Activated CD4-positive, alpha-beta T cell treated with anti-CD3 and anti-CD28 coated beads for 36 hours (primary cell): ENCODE results near the gene USP34. TPM values are rescaled to one million over a fixed set of nuclear protein-coding genes. Genes with fewer than 3 reads are reported as not detected.

ENCODE experiments used
- ATAC-seq: fragments of 200-7000 bp; cut with Tn5 transposase; one replicate; pipeline ENCODE4 v1.10.0; 2021; ENCODE audit warnings: mild to moderate bottlenecking, moderate library complexity
- CTCF ChIA-PET: fragments of 350-600 bp; sonication (Branson Sonifier 250); formaldehyde crosslinking; loops from one replicate; lab custom pipeline; 2021; ENCODE audit warnings: antibody characterized with exemption; lab: Charles Lee
- POLR2A ChIA-PET: fragments of 350-600 bp; sonication (Branson Sonifier 250); formaldehyde crosslinking; loops from one replicate; lab custom pipeline; 2021; ENCODE audit warnings: antibody characterized with exemption, inconsistent platforms; lab: Charles Lee
- DNase-seq: peaks from one replicate; pipeline ENCODE4 v3.0.0-alpha.2; 2020
- H3K27ac Mint-ChIP-seq: one replicate; pipeline ENCODE4 v1.8.0; 2021; ENCODE audit warnings: mixed read lengths
- H3K27me3 Mint-ChIP-seq: one replicate; pipeline ENCODE4 v1.8.0; 2021; ENCODE audit warnings: mixed read lengths
- H3K36me3 Mint-ChIP-seq: one replicate; pipeline ENCODE4 v1.8.0; 2021; ENCODE audit warnings: low read depth, mixed read lengths
- H3K4me1 Mint-ChIP-seq: one replicate; pipeline ENCODE4 v1.8.0; 2021; ENCODE audit warnings: mixed read lengths
- H3K4me3 Mint-ChIP-seq: one replicate; pipeline ENCODE4 v1.8.0; 2021; ENCODE audit warnings: mild to moderate bottlenecking, moderate library complexity, mixed read lengths
- H3K9me3 Mint-ChIP-seq: one replicate; pipeline ENCODE4 v1.8.0; 2021; ENCODE audit warnings: low read depth, mixed read lengths
- intact Hi-C, 2 experiments: fragments of 100-400 bp; cut with DNase I in 1 of 2; cut with micrococcal nuclease in 1 of 2; formaldehyde crosslinking; loops; one replicate each; pipeline versions ENCODE4 v1.14.2 to v1.15.1; 2022 to 2024; cut with DNase I, micrococcal nuclease
- total RNA-seq, 2 experiments: library from RNA; stranded (reverse); gene quantifications; one replicate each; pipeline ENCODE4 v1.2.3, GENCODE V29; 2021

The USP34 gene
- total RNA-seq, 2 experiments from 2014 or later: 63.7 to 67.6 TPM

GRCh38 chr2:61368687-61369665 is 101.9 kb downstream of the USP34 start:
- CTCF ChIA-PET: interaction anchor here (0.6 kb wide), 2 partner anchors 8 to 60 kb away, joined by 3 read pairs; no protein-coding TSS in a partner anchor
- POLR2A ChIA-PET: interaction anchor here (0.6 kb wide), 1 partner anchor 10 kb away, joined by 3 read pairs; no protein-coding TSS in a partner anchor
- Mint-ChIP-seq H3K4me3 (no peak overlapping the region), H3K27me3 (no peaks in the 10 kb centered on the region), H3K9me3 (no peaks in the 10 kb centered on the region), H3K27ac (peak overlapping the region; percentile 59), H3K36me3 (peaks cover 42% of the 10 kb centered on the region), H3K4me1 (peaks cover 32% of the 10 kb centered on the region)
- DNase-seq (peak; percentile 38), ATAC-seq (peak; percentile 68)
- intact Hi-C loops: no loop called here

GRCh38 chr2:61367177-61367576 is 103.7 kb downstream of the USP34 start:
- H3K27me3 Mint-ChIP-seq: no peaks in the 10 kb centered on the region
- DNase-seq (no peak), ATAC-seq (no peak)
- H3K36me3 Mint-ChIP-seq: peaks cover 49% of the 10 kb centered on the region
- peaks cover 42% of the 10 kb centered on the region for H3K4me1 Mint-ChIP-seq
- H3K27ac Mint-ChIP-seq: peak overlapping the region; percentile 22
- intact Hi-C loops: no loop called here
- no peaks in the 10 kb centered on the region for H3K9me3 Mint-ChIP-seq
- no peak overlapping the region for H3K4me3 Mint-ChIP-seq
- ChIA-PET CTCF (interaction anchor here (0.5 kb wide), 1 partner anchor 258 kb away, joined by 4 read pairs; no protein-coding TSS in a partner anchor), POLR2A (no interaction called here)

- intact Hi-C loops: no loop called here
- no peaks in the 10 kb centered on the region for H3K9me3 Mint-ChIP-seq
- ChIA-PET POLR2A (no interaction called here), CTCF (no interaction called here)
- ATAC-seq (peak; percentile 30), DNase-seq (no peak)
- H3K36me3 Mint-ChIP-seq: peaks cover 47% of the 10 kb centered on the region
- peaks cover 46% of the 10 kb centered on the region for H3K4me1 Mint-ChIP-seq
- no peak overlapping the region for H3K27ac Mint-ChIP-seq
- H3K4me3 Mint-ChIP-seq: no peak overlapping the region
- H3K27me3 Mint-ChIP-seq: no peaks in the 10 kb centered on the region
Observed at GRCh38 chr2:61363580-61363979, 107.3 kb downstream of the USP34 start.

- Mint-ChIP-seq H3K36me3 (peaks cover 47% of the 10 kb centered on the region), H3K4me3 (no peak overlapping the region), H3K9me3 (no peaks in the 10 kb centered on the region), H3K4me1 (peaks cover 46% of the 10 kb centered on the region), H3K27ac (no peak overlapping the region), H3K27me3 (no peaks in the 10 kb centered on the region)
- DNase-seq: no peak
- CTCF ChIA-PET: no interaction called here
- POLR2A ChIA-PET: no interaction called here
- intact Hi-C loops: no loop called here
- no peak for ATAC-seq
Observed at GRCh38 chr2:61362873-61363272, 108.0 kb downstream of the USP34 start.

GRCh38 chr2:61361068-61361467 is 109.8 kb downstream of the USP34 start:
- DNase-seq (no peak), ATAC-seq (no peak)
- intact Hi-C loops: no loop called here
- CTCF ChIA-PET: interaction anchor here (0.8 to 2.0 kb wide), 3 partner anchors 12 to 65 kb away, joined by 3 to 6 read pairs (median 4); no protein-coding TSS in a partner anchor
- Mint-ChIP-seq H3K4me1 (peaks cover 49% of the 10 kb centered on the region), H3K4me3 (no peak overlapping the region), H3K27ac (no peak overlapping the region), H3K36me3 (peaks cover 41% of the 10 kb centered on the region), H3K9me3 (no peaks in the 10 kb centered on the region), H3K27me3 (no peaks in the 10 kb centered on the region)
- POLR2A ChIA-PET: no interaction called here

- H3K9me3 Mint-ChIP-seq: peaks cover 2% of the 10 kb centered on the region
- intact Hi-C loops: no loop called here
- ChIA-PET CTCF (interaction anchor here (0.9 kb wide), 1 partner anchor 9 kb away, joined by 3 read pairs; no protein-coding TSS in a partner anchor), POLR2A (interaction anchor here (0.6 kb wide), 1 partner anchor 9 kb away, joined by 3 read pairs; no protein-coding TSS in a partner anchor)
- DNase-seq: no peak
- no peak overlapping the region for H3K27ac Mint-ChIP-seq
- peaks cover 44% of the 10 kb centered on the region for H3K4me1 Mint-ChIP-seq
- ATAC-seq: no peak
- no peaks in the 10 kb centered on the region for H3K27me3 Mint-ChIP-seq
- H3K4me3 Mint-ChIP-seq: no peak overlapping the region
- H3K36me3 Mint-ChIP-seq: peaks cover 52% of the 10 kb centered on the region
Observed at GRCh38 chr2:61359058-61359457, 111.8 kb downstream of the USP34 start.

- Mint-ChIP-seq H3K36me3 (peaks cover 51% of the 10 kb centered on the region), H3K9me3 (peaks cover 8% of the 10 kb centered on the region), H3K4me3 (no peak overlapping the region), H3K4me1 (peaks cover 37% of the 10 kb centered on the region), H3K27ac (no peak overlapping the region), H3K27me3 (no peaks in the 10 kb centered on the region)
- ChIA-PET CTCF (no interaction called here), POLR2A (no interaction called here)
- intact Hi-C loops: no loop called here
- ATAC-seq: no peak
- DNase-seq: no peak
Observed at GRCh38 chr2:61357681-61358080, 113.2 kb downstream of the USP34 start.

- H3K9me3 Mint-ChIP-seq: peaks cover 8% of the 10 kb centered on the region
- ChIA-PET CTCF (interaction anchor here (0.5 kb wide), 1 partner anchor 75 kb away, joined by 3 read pairs; no protein-coding TSS in a partner anchor), POLR2A (no interaction called here)
- peaks cover 49% of the 10 kb centered on the region for H3K36me3 Mint-ChIP-seq
- H3K4me3 Mint-ChIP-seq: no peak overlapping the region
- peaks cover 34% of the 10 kb centered on the region for H3K4me1 Mint-ChIP-seq
- ATAC-seq (no peak), DNase-seq (no peak)
- no peaks in the 10 kb centered on the region for H3K27me3 Mint-ChIP-seq
- intact Hi-C loops: no loop called here
- no peak overlapping the region for H3K27ac Mint-ChIP-seq
Observed at GRCh38 chr2:61356958-61357350, 113.9 kb downstream of the USP34 start.

GRCh38 chr2:61356261-61356957 is 114.5 kb downstream of the USP34 start:
- intact Hi-C loops: no loop called here
- peaks cover 45% of the 10 kb centered on the region for H3K36me3 Mint-ChIP-seq
- no peak overlapping the region for H3K27ac Mint-ChIP-seq
- DNase-seq (no peak), ATAC-seq (peak; percentile 71)
- H3K4me3 Mint-ChIP-seq: no peak overlapping the region
- ChIA-PET CTCF (interaction anchor here (0.6 kb wide), 1 partner anchor 85 kb away, joined by 3 read pairs; no protein-coding TSS in a partner anchor), POLR2A (no interaction called here)
- H3K4me1 Mint-ChIP-seq: peaks cover 31% of the 10 kb centered on the region
- H3K27me3 Mint-ChIP-seq: no peaks in the 10 kb centered on the region
- peaks cover 8% of the 10 kb centered on the region for H3K9me3 Mint-ChIP-seq

- no peak for ATAC-seq
- no peak overlapping the region for H3K4me3 Mint-ChIP-seq
- ChIA-PET CTCF (no interaction called here), POLR2A (no interaction called here)
- H3K9me3 Mint-ChIP-seq: peaks cover 8% of the 10 kb centered on the region
- peaks cover 26% of the 10 kb centered on the region for H3K4me1 Mint-ChIP-seq
- intact Hi-C loops: no loop called here
- no peak for DNase-seq
- no peaks in the 10 kb centered on the region for H3K27me3 Mint-ChIP-seq
- H3K36me3 Mint-ChIP-seq: peaks cover 46% of the 10 kb centered on the region
- H3K27ac Mint-ChIP-seq: no peak overlapping the region
Observed at GRCh38 chr2:61354543-61355197, 116.2 kb downstream of the USP34 start.

- DNase-seq: no peak
- no peak for ATAC-seq
- ChIA-PET POLR2A (interaction anchor here (0.7 kb wide), 1 partner anchor 39 kb away, joined by 3 read pairs; no protein-coding TSS in a partner anchor), CTCF (no interaction called here)
- Mint-ChIP-seq H3K4me3 (no peak overlapping the region), H3K27ac (no peak overlapping the region), H3K36me3 (peaks cover 48% of the 10 kb centered on the region), H3K9me3 (peaks cover 8% of the 10 kb centered on the region), H3K27me3 (no peaks in the 10 kb centered on the region), H3K4me1 (peaks cover 22% of the 10 kb centered on the region)
- intact Hi-C loops: no loop called here
Observed at GRCh38 chr2:61353909-61354308, 117.0 kb downstream of the USP34 start.
